ENCODE measurements around the gene APOC1. TPM values are rescaled to one million over a fixed set of nuclear protein-coding genes. Genes with fewer than 3 reads are reported as not detected.
"Not testable (repeated sequence)": the region's sequence is repeated elsewhere in the genome, so short reads cannot be mapped to it uniquely, and the experiment has no call there.

APOC1 gene
- total and polyA plus RNA-seq, 2 experiments from 2014 or later, result 0.49 TPM; not detected in 1

GRCh38 chr19:44882063-44882462 lies 32.3 kb upstream of the APOC1 start:
- no peaks in the 10 kb centered on the region for H3K4me1 ChIP-seq (ENCODE audit: insufficient read depth)
- H4K20me1 ChIP-seq (ENCODE audit: insufficient read depth), result no peaks in the 10 kb centered on the region
- no peak for DNase-seq
- no peak overlapping the region for H3K9ac ChIP-seq
- H3K79me2 ChIP-seq (ENCODE audit: insufficient read depth), result no peaks in the 10 kb centered on the region
- WGBS, 2 experiments (ENCODE audit: low coverage in 1 of 2, low lambda C conversion rate in 2 of 2, missing lambda C conversion rate in 2 of 2), result 93% methylated on average over 15 of the region's 15 CpGs
- no peak for TF ChIP-seq EZH2 (IDR thresholded peaks at IDR 0.05; ENCODE audit: insufficient read depth, poor library complexity, severe bottlenecking)
- no peak overlapping the region for H2AFZ ChIP-seq
- H3K9me2 ChIP-seq (ENCODE audit: insufficient read depth), result no peaks in the 10 kb centered on the region
- H3K4me2 ChIP-seq (ENCODE audit: unreplicated experiment), result no peak overlapping the region
- H3K27me3 ChIP-seq (replicated peaks; ENCODE audit: insufficient read depth), result no peaks in the 10 kb centered on the region
- H3K4me3 ChIP-seq, result no peak overlapping the region
- no peaks in the 10 kb centered on the region for H3K9me3 ChIP-seq (ENCODE audit: low read depth)
- H3K27ac ChIP-seq, result no peak overlapping the region
- no peaks in the 10 kb centered on the region; the same call in 1 of the 2 replicates for H3K36me3 ChIP-seq (ENCODE audit: low read depth)
- in situ Hi-C loops (cut with MboI), result no loop called here
- no peaks in the 10 kb centered on the region for H3F3A ChIP-seq (ENCODE audit: insufficient read depth)

- H3K4me3 ChIP-seq; H3K4me2 ChIP-seq (ENCODE audit: unreplicated experiment); in situ Hi-C loops (cut with MboI); H2AFZ ChIP-seq; H3K27ac ChIP-seq; H3K36me3 ChIP-seq (ENCODE audit: low read depth); H3K9ac ChIP-seq; H4K20me1 ChIP-seq (ENCODE audit: insufficient read depth); H3K4me1 ChIP-seq (ENCODE audit: insufficient read depth); H3F3A ChIP-seq (ENCODE audit: insufficient read depth); DNase-seq; H3K9me2 ChIP-seq (ENCODE audit: insufficient read depth); H3K79me2 ChIP-seq (ENCODE audit: insufficient read depth); H3K9me3 ChIP-seq (ENCODE audit: low read depth); H3K27me3 ChIP-seq (replicated peaks; ENCODE audit: insufficient read depth): not testable (repeated sequence)
- 88% methylated on average over 18 to 19 of the region's 19 CpGs for WGBS, 2 experiments (ENCODE audit: low coverage in 1 of 2, low lambda C conversion rate in 2 of 2, missing lambda C conversion rate in 2 of 2)
Observed at GRCh38 chr19:44882619-44883397, 31.6 kb upstream of the APOC1 start.

- Histone ChIP-seq H2AFZ (no peak overlapping the region), H3F3A (ENCODE audit: insufficient read depth) (peaks cover under 1% of the 10 kb centered on the region; the same call in 1 of the 2 replicates), H3K27ac (no peak overlapping the region), H3K4me3 (no peak overlapping the region), H3K4me2 (ENCODE audit: unreplicated experiment) (no peak overlapping the region), H3K9me2 (ENCODE audit: insufficient read depth) (no peaks in the 10 kb centered on the region), H3K9ac (no peak overlapping the region), H3K9me3 (ENCODE audit: low read depth) (no peaks in the 10 kb centered on the region), H3K4me1 (ENCODE audit: insufficient read depth) (no peaks in the 10 kb centered on the region), H3K36me3 (ENCODE audit: low read depth) (no peaks in the 10 kb centered on the region), H3K79me2 (ENCODE audit: insufficient read depth) (no peaks in the 10 kb centered on the region), H4K20me1 (ENCODE audit: insufficient read depth) (no peaks in the 10 kb centered on the region), H3K27me3 (replicated peaks; ENCODE audit: insufficient read depth) (no peaks in the 10 kb centered on the region)
- 93 to 97% methylated on average over 5 of the region's 5 CpGs for WGBS, 2 experiments (ENCODE audit: low coverage in 1 of 2, low lambda C conversion rate in 2 of 2, missing lambda C conversion rate in 2 of 2)
- in situ Hi-C loops (cut with MboI), result no loop called here
- TF ChIP-seq EZH2phosphoT487 (IDR thresholded peaks at IDR 0.05; ENCODE audit: insufficient read depth, low read depth) (no peak), EZH2 (IDR thresholded peaks at IDR 0.05; ENCODE audit: insufficient read depth, poor library complexity, severe bottlenecking) (no peak)
- no peak for DNase-seq
Observed at GRCh38 chr19:44883922-44884321, 30.5 kb upstream of the APOC1 start.

GRCh38 chr19:44884566-44884965 lies 29.8 kb upstream of the APOC1 start:
- H3K4me1 ChIP-seq (ENCODE audit: insufficient read depth), result peaks cover under 1% of the 10 kb centered on the region; the same call in 1 of the 2 replicates
- no peak overlapping the region for H3K9ac ChIP-seq
- H3K27ac ChIP-seq, result no peak overlapping the region
- H4K20me1 ChIP-seq (ENCODE audit: insufficient read depth), result no peaks in the 10 kb centered on the region
- no peak for TF ChIP-seq EZH2 (IDR thresholded peaks at IDR 0.05; ENCODE audit: insufficient read depth, poor library complexity, severe bottlenecking)
- no peaks in the 10 kb centered on the region for H3K9me2 ChIP-seq (ENCODE audit: insufficient read depth)
- no peak for DNase-seq
- no peaks in the 10 kb centered on the region for H3K36me3 ChIP-seq (ENCODE audit: low read depth)
- in situ Hi-C loops (cut with MboI), result no loop called here
- 56 to 81% methylated on average over 4 of the region's 4 CpGs for WGBS, 2 experiments (ENCODE audit: low coverage in 1 of 2, low lambda C conversion rate in 2 of 2, missing lambda C conversion rate in 2 of 2)
- H3K4me2 ChIP-seq (ENCODE audit: unreplicated experiment), result no peak overlapping the region
- no peak overlapping the region for H3K4me3 ChIP-seq
- no peaks in the 10 kb centered on the region for H3K79me2 ChIP-seq (ENCODE audit: insufficient read depth)
- peaks cover 7% of the 10 kb centered on the region for H3F3A ChIP-seq (ENCODE audit: insufficient read depth)
- no peaks in the 10 kb centered on the region for H3K9me3 ChIP-seq (ENCODE audit: low read depth)
- H3K27me3 ChIP-seq (replicated peaks; ENCODE audit: insufficient read depth), result no peaks in the 10 kb centered on the region
- no peak overlapping the region for H2AFZ ChIP-seq

- H4K20me1 ChIP-seq (ENCODE audit: insufficient read depth), result no peaks in the 10 kb centered on the region
- no peak overlapping the region for H3K27ac ChIP-seq
- no peak overlapping the region for H2AFZ ChIP-seq
- H3K9ac ChIP-seq, result no peak overlapping the region
- H3K9me2 ChIP-seq (ENCODE audit: insufficient read depth), result no peaks in the 10 kb centered on the region
- no peaks in the 10 kb centered on the region for H3K27me3 ChIP-seq (replicated peaks; ENCODE audit: insufficient read depth)
- peaks cover under 1% of the 10 kb centered on the region; the same call in 1 of the 2 replicates for H3K79me2 ChIP-seq (ENCODE audit: insufficient read depth)
- no peaks in the 10 kb centered on the region for H3K36me3 ChIP-seq (ENCODE audit: low read depth)
- H3K4me2 ChIP-seq (ENCODE audit: unreplicated experiment), result no peak overlapping the region
- H3K9me3 ChIP-seq (ENCODE audit: low read depth), result no peaks in the 10 kb centered on the region
- peaks cover 6% of the 10 kb centered on the region for H3K4me1 ChIP-seq (ENCODE audit: insufficient read depth)
- no peak for TF ChIP-seq EZH2phosphoT487 (IDR thresholded peaks at IDR 0.05; ENCODE audit: insufficient read depth, low read depth)
- no peak for TF ChIP-seq EZH2 (IDR thresholded peaks at IDR 0.05; ENCODE audit: insufficient read depth, poor library complexity, severe bottlenecking)
- no peak overlapping the region for H3K4me3 ChIP-seq
- DNase-seq, result no peak
- H3F3A ChIP-seq (ENCODE audit: insufficient read depth), result peaks cover 13% of the 10 kb centered on the region
- in situ Hi-C loops (cut with MboI), result no loop called here
- WGBS, 2 experiments (ENCODE audit: low coverage in 1 of 2, low lambda C conversion rate in 2 of 2, missing lambda C conversion rate in 2 of 2), result 93 to 95% methylated on average over 6 of the region's 6 CpGs
Observed at GRCh38 chr19:44886141-44886540, 28.3 kb upstream of the APOC1 start.
